Heart left ventricle (tissue), 13 donors: ENCODE measurements around the gene CTNNA3.
A peak's percentile ranks its signal among the peaks of the same experiment; 100 is the strongest.

Experiments used
- POLR2A ChIP-seq, 2 donors: fragments of 450-650 bp; IDR thresholded peaks; one replicate each; pipeline ENCODE4 v1.6.1; 2017; ENCODE audit warnings: antibody characterized with exemption in 2 of 2, mild to moderate bottlenecking in 2 of 2, moderate library complexity in 2 of 2
- TF ChIP-seq, protein P1 (sequence below), 12 donors: fragments of 200-600 bp; sonication (generic) in 4 of 12; IDR thresholded peaks; one replicate each; pipeline versions ENCODE4 v1.5.0 to v1.8.0; 2018 to 2022; ENCODE audit warnings: antibody characterized with exemption in 12 of 12, mild to moderate bottlenecking in 5 of 12
- donor health status: ischemic (EF 13 %, LVEDD 7.1; RV severe dilation, severe dysfunction).
- donor health status: DM: no; HTN: yes; CAD: no.
- donor health status: DM: no; HTN: no; CAD: no.
- donor health status: ischemic (EF 25% LVEDD 6.9; RV normal size, moderate dysfunction).
- donor health status: ischemic (EF 25% LVEDD 5.7; RV mildly dilated, moderate dysfunction).
- donor health status: ischemic (EF 35%, LVEDD 5.7; RV mildly dilated, moderate dysfunction).
- donor health status: nonischemic (EF 11% LVEDD 7.7; RV severe dilation, severe dysfunction).
- donor health status: DM: yes; HTN: yes; CAD: no.
- donor health status: PGD.
- donor health status: ischemic (EF 29% LVEDD 5.4; RV normal size, mild dysfunction).
- donor health status: nonischemic (EF 23%, LVEDD 6.1; RV moderate dilation, normal function).

DNA sequence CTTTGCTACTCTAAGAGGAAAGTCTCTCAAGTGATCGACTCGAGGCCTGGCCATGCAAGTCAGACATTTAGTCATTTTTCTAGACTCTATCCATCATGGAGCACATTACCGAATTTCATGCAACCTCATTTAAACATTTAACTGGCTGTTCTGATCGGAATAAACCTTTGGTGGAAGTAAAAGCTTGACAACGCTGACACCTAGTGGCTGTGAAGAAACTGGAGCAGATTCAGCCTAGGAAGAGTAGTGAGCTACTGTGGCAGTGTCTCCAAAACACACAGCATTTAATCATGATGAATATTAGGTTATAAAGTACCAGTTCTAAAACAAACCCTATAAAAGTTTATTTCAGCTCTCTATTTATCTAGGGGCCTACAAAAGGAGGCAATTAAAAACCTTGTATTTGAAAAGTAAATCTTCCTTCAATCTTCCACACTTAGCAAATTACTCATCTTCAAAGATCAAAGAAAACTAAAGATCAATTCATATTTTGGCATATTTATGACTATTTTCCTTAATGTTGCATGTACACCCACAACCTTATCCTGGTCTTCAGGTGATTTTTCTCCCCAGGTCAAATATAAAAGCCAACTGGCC is 175.0 kb downstream of the CTNNA3 start:
- TF ChIP-seq, protein P1, sequence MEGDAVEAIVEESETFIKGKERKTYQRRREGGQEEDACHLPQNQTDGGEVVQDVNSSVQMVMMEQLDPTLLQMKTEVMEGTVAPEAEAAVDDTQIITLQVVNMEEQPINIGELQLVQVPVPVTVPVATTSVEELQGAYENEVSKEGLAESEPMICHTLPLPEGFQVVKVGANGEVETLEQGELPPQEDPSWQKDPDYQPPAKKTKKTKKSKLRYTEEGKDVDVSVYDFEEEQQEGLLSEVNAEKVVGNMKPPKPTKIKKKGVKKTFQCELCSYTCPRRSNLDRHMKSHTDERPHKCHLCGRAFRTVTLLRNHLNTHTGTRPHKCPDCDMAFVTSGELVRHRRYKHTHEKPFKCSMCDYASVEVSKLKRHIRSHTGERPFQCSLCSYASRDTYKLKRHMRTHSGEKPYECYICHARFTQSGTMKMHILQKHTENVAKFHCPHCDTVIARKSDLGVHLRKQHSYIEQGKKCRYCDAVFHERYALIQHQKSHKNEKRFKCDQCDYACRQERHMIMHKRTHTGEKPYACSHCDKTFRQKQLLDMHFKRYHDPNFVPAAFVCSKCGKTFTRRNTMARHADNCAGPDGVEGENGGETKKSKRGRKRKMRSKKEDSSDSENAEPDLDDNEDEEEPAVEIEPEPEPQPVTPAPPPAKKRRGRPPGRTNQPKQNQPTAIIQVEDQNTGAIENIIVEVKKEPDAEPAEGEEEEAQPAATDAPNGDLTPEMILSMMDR (IDR thresholded peaks at IDR 0.05), result peak; percentile 44 to 78 (median 67)
- TF ChIP-seq POLR2A (IDR thresholded peaks at IDR 0.05), result no peak
